ENCODE data around the gene B3GNT7. TPM values are rescaled to one million over a fixed set of nuclear protein-coding genes. Genes with fewer than 3 reads are reported as not detected.
"Not testable (repeated sequence)": the region's sequence is repeated elsewhere in the genome, so short reads cannot be mapped to it uniquely, and the experiment has no call there.

Gene B3GNT7
- polyA plus RNA-seq, 1 donor from 2014 or later, result 0.67 TPM

DNA sequence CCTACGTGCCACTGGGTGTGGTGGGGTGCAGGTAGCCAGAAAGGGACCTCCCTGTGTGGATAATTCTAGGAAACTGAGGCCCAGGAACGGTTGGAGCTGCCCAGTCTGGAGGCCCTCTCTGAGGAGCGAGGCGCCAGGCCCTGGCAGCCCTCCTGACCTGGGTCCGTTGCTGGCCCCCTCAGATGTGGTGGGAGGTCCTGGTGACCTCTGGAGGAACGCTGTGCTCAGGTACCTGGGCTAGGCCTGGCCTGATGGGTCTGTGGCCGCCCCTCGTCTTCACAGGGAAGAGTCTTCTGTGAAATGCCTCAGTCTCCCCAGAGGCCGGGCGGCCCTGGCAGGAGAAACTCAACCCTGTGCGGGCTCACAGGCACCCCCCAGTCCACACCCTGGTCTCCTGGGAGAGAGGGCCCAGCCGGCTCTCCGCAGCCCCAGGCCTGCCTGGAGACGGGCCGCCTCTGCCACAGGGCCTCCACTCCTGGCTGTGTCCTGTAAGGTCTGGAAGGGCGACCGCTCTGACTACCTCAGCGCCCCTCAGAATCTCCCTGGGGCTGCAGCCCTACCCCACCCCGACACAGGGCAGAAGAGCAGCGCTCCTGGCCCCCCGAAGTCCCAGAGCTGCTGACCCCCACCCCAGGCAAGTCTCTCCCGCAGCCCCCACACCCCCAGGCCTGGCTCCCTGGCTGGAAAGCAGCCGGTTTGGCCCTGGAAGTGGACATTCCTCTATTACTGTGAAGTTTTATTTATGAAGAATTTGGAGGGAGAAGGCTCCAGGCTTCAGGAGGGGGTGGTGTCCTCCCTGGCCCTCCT is 3.7 kb downstream of the B3GNT7 start:
- no peaks in the 10 kb centered on the region for H4K20me1 ChIP-seq (ENCODE audit: insufficient read depth)
- no peak overlapping the region for H3K4me3 ChIP-seq (ENCODE audit: low read length)
- no peak for TF ChIP-seq MXI1 (conservative IDR thresholded peaks at IDR 0.05; ENCODE audit: poor library complexity, severe bottlenecking)
- no peak for TF ChIP-seq EP300 (conservative IDR thresholded peaks at IDR 0.05; ENCODE audit: poor library complexity, severe bottlenecking)
- TF ChIP-seq, protein P1, sequence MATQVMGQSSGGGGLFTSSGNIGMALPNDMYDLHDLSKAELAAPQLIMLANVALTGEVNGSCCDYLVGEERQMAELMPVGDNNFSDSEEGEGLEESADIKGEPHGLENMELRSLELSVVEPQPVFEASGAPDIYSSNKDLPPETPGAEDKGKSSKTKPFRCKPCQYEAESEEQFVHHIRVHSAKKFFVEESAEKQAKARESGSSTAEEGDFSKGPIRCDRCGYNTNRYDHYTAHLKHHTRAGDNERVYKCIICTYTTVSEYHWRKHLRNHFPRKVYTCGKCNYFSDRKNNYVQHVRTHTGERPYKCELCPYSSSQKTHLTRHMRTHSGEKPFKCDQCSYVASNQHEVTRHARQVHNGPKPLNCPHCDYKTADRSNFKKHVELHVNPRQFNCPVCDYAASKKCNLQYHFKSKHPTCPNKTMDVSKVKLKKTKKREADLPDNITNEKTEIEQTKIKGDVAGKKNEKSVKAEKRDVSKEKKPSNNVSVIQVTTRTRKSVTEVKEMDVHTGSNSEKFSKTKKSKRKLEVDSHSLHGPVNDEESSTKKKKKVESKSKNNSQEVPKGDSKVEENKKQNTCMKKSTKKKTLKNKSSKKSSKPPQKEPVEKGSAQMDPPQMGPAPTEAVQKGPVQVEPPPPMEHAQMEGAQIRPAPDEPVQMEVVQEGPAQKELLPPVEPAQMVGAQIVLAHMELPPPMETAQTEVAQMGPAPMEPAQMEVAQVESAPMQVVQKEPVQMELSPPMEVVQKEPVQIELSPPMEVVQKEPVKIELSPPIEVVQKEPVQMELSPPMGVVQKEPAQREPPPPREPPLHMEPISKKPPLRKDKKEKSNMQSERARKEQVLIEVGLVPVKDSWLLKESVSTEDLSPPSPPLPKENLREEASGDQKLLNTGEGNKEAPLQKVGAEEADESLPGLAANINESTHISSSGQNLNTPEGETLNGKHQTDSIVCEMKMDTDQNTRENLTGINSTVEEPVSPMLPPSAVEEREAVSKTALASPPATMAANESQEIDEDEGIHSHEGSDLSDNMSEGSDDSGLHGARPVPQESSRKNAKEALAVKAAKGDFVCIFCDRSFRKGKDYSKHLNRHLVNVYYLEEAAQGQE (IDR thresholded peaks at IDR 0.05; ENCODE audit: borderline replicate concordance), result no peak
- no peak for TF ChIP-seq RAD21 (conservative IDR thresholded peaks at IDR 0.05)
- no peak for TF ChIP-seq SMC3 (conservative IDR thresholded peaks at IDR 0.05; ENCODE audit: poor library complexity)
- TF ChIP-seq TAF1 (IDR thresholded peaks at IDR 0.05; ENCODE audit: low read depth), result no peak
- no peak for TF ChIP-seq POLR2AphosphoS5 (IDR thresholded peaks at IDR 0.05)
- TF ChIP-seq, protein P2, sequence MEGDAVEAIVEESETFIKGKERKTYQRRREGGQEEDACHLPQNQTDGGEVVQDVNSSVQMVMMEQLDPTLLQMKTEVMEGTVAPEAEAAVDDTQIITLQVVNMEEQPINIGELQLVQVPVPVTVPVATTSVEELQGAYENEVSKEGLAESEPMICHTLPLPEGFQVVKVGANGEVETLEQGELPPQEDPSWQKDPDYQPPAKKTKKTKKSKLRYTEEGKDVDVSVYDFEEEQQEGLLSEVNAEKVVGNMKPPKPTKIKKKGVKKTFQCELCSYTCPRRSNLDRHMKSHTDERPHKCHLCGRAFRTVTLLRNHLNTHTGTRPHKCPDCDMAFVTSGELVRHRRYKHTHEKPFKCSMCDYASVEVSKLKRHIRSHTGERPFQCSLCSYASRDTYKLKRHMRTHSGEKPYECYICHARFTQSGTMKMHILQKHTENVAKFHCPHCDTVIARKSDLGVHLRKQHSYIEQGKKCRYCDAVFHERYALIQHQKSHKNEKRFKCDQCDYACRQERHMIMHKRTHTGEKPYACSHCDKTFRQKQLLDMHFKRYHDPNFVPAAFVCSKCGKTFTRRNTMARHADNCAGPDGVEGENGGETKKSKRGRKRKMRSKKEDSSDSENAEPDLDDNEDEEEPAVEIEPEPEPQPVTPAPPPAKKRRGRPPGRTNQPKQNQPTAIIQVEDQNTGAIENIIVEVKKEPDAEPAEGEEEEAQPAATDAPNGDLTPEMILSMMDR (IDR thresholded peaks at IDR 0.05; ENCODE audit: poor library complexity, severe bottlenecking), result no peak
- H3K9me3 ChIP-seq (ENCODE audit: low read length), result no peaks in the 10 kb centered on the region
- H3K9me2 ChIP-seq (ENCODE audit: insufficient read depth, low read length), result no peaks in the 10 kb centered on the region
- H3K79me2 ChIP-seq (replicated peaks; ENCODE audit: insufficient read depth, low read length), result no peaks in the 10 kb centered on the region
- H3K27me3 ChIP-seq (ENCODE audit: insufficient read depth, low read depth, low read length), result peaks cover 28% of the 10 kb centered on the region
- no peaks in the 10 kb centered on the region for H3K36me3 ChIP-seq (ENCODE audit: insufficient read depth, low read length)
- H3K9ac ChIP-seq (ENCODE audit: low read length), result no peak overlapping the region
- H3K4me2 ChIP-seq (ENCODE audit: low read length), result no peak overlapping the region
- H2AFZ ChIP-seq (ENCODE audit: low read depth, low read length), result no peak overlapping the region
- H3K27ac ChIP-seq (ENCODE audit: low read length), result no peak overlapping the region
- H3F3A ChIP-seq (ENCODE audit: insufficient read depth, low read length, poor library complexity, severe bottlenecking), result no peaks in the 10 kb centered on the region

DNA sequence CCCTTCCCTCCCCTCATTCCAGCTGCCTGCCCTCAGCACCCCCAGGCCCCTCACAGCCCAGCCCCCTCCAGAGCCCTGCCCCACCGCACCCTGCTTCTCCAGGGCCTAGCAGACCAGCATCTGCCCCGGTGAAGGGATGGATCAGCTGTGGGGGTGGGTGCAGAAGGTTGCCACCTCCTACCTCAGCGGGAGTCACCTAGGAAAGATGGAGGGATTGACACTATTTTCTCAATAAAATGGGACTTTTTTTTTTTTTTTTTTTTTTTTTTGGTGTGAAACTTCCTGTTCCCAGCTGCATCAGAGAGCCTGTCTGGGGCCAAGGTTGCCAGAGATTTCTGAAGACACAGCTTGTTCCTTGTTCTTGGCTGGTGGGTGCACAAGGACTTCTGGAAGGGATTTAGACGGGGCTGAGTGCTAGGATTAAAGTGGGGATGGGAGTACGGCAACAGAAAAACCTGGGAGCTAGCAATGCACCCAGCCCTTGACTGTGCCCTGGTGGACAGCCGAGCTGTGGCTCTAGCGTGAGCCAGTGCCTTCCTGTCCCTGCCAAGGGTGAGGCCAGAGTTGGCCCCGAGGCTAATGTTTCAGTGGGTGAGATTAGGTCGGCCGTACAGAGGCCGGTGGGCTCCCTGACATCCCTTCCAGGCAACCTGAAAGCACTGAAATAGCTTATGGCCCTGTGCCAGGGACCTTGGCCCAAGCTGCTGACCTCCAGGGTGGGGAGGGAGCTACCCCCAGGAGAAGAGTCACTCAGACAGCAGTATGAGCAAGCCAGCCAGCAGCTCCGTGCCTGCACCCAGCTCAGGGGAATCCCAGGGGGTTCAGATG is 4.6 kb downstream of the B3GNT7 start:
- Histone ChIP-seq H3K4me3 (ENCODE audit: low read length) (no peak overlapping the region), H2AFZ (ENCODE audit: low read depth, low read length) (no peak overlapping the region), H3K27ac (ENCODE audit: low read length) (no peak overlapping the region), H3K9ac (ENCODE audit: low read length) (no peak overlapping the region), H3K79me2 (replicated peaks; ENCODE audit: insufficient read depth, low read length) (no peaks in the 10 kb centered on the region), H3F3A (ENCODE audit: insufficient read depth, low read length, poor library complexity, severe bottlenecking) (no peaks in the 10 kb centered on the region), H3K9me2 (ENCODE audit: insufficient read depth, low read length) (no peaks in the 10 kb centered on the region), H4K20me1 (ENCODE audit: insufficient read depth) (no peaks in the 10 kb centered on the region), H3K27me3 (ENCODE audit: insufficient read depth, low read depth, low read length) (peaks cover 20% of the 10 kb centered on the region), H3K36me3 (ENCODE audit: insufficient read depth, low read length) (no peaks in the 10 kb centered on the region), H3K9me3 (ENCODE audit: low read length) (no peaks in the 10 kb centered on the region), H3K4me2 (ENCODE audit: low read length) (no peak overlapping the region)
- TF ChIP-seq EP300 (conservative IDR thresholded peaks at IDR 0.05; ENCODE audit: poor library complexity, severe bottlenecking) (no peak), RAD21 (conservative IDR thresholded peaks at IDR 0.05) (no peak), TAF1 (IDR thresholded peaks at IDR 0.05; ENCODE audit: low read depth) (no peak), EZH2 (IDR thresholded peaks at IDR 0.05; ENCODE audit: borderline replicate concordance, insufficient read depth, low read length, poor library complexity, severe bottlenecking) (no peak)
- TF ChIP-seq, protein P2 (IDR thresholded peaks at IDR 0.05; ENCODE audit: poor library complexity, severe bottlenecking), result no peak

DNA sequence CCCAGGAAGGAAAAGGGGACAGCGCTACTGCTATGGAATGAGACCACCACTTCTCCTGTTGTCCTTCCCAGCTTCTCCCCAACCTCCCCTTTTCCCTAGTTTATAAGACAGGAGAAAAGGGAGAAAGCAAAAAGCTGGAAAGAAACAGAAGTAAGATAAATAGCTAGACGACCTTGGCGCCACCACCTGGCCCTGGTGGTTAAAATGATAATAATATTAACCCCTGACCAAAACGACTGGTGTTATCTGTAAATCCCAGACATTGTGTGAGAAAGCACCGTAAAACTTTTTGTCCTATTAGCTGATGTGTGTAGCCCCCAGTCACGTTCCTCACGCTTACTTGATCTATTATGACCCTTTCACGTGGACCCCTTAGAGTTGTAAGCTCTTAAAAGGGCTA is 5.2 kb downstream of the B3GNT7 start:
- not testable (repeated sequence) for H3K9me3 ChIP-seq (ENCODE audit: low read length); H2AFZ ChIP-seq (ENCODE audit: low read depth, low read length); H3K4me3 ChIP-seq (ENCODE audit: low read length); H3K4me2 ChIP-seq (ENCODE audit: low read length); H3F3A ChIP-seq (ENCODE audit: insufficient read depth, low read length, poor library complexity, severe bottlenecking); H3K9ac ChIP-seq (ENCODE audit: low read length); H3K79me2 ChIP-seq (replicated peaks; ENCODE audit: insufficient read depth, low read length); H3K36me3 ChIP-seq (ENCODE audit: insufficient read depth, low read length); H3K9me2 ChIP-seq (ENCODE audit: insufficient read depth, low read length); H3K27ac ChIP-seq (ENCODE audit: low read length); H4K20me1 ChIP-seq (ENCODE audit: insufficient read depth)
- peaks cover 16% of the 10 kb centered on the region for H3K27me3 ChIP-seq (ENCODE audit: insufficient read depth, low read depth, low read length)

DNA sequence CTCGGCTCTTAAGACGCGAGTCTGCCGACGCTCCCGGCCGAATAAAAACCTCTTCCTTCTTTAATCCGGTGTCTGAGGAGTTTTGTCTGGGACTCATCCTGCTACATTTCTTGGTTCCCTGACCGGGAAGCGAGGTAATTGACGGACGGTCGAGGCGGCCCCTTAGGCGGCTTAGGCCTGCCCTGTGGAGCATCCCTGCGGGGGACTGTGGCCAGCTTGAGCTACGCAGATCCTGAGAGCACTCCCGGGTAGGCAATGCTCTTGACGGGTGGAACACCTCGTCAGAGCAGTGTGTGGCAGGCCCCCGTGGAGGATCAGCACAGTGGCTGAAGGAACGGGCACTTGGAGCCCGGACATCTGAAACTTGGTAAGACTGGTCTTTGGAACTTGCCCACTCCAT is 5.6 kb downstream of the B3GNT7 start:
- not testable (repeated sequence) for H3K27ac ChIP-seq (ENCODE audit: low read length); H3F3A ChIP-seq (ENCODE audit: insufficient read depth, low read length, poor library complexity, severe bottlenecking); H3K9ac ChIP-seq (ENCODE audit: low read length); H3K9me2 ChIP-seq (ENCODE audit: insufficient read depth, low read length); H2AFZ ChIP-seq (ENCODE audit: low read depth, low read length); H3K36me3 ChIP-seq (ENCODE audit: insufficient read depth, low read length); H3K4me3 ChIP-seq (ENCODE audit: low read length); H3K79me2 ChIP-seq (replicated peaks; ENCODE audit: insufficient read depth, low read length); H3K9me3 ChIP-seq (ENCODE audit: low read length); H4K20me1 ChIP-seq (ENCODE audit: insufficient read depth); H3K4me2 ChIP-seq (ENCODE audit: low read length)
- H3K27me3 ChIP-seq (ENCODE audit: insufficient read depth, low read depth, low read length), result peaks cover 13% of the 10 kb centered on the region
